HG03064 (cell line): Measurements from ENCODE around the gene IGFBP4.

Source experiments
- ATAC-seq: cut with Tn5 transposase; IDR thresholded peaks from one replicate; pipeline ENCODE4 v1.9.1; 2021; ENCODE audit warnings: low read depth; ENCODE audit not compliant: unreplicated experiment

The IGFBP4 gene

DNA sequence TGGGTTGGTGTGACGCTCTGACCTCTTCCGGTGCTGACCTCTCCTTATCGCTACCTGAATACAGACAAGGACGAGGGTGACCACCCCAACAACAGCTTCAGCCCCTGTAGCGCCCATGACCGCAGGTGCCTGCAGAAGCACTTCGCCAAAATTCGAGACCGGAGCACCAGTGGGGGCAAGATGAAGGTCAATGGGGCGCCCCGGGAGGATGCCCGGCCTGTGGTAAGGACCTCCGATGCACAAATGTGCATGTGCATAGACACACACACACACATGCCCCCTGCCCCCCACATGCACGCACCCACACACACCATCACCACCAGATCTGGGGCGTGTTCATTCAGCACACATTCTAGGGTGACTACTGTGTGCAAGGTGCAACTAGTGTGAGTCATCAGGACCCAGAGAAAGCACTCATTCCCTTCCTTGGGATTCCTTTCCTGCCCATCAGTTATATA lies 9.7 kb downstream of the IGFBP4 start:
- no peak for ATAC-seq

DNA sequence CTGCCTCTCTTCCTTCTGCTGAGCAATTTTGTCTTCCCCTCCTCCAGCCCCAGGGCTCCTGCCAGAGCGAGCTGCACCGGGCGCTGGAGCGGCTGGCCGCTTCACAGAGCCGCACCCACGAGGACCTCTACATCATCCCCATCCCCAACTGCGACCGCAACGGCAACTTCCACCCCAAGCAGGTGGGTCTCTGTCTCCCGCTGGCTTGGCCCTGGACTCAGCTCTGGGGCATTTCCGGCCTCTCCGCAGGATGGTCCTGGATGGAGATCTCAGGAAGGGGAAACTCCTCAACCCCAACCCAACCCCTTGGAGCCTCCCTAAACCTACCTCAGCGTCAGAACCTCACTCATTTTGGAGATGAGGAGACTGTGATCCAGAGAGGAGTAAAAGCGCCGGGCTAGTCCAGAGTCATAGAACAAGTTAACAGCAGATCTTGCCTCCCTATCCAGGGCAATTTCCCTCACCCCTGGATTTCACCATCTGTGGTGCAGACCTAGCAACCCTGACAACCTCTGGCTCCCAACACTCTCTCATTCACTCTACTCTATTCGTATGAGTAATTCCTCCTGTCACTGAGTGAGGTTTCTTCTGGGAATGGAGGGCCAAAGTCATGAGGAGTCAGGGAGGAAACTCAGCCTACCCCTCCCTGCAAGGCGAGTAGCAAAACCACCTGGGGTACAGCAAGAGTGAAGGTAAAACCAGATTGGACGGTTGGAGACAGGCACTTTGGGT lies 10.8 kb downstream of the IGFBP4 start:
- no peak for ATAC-seq

DNA sequence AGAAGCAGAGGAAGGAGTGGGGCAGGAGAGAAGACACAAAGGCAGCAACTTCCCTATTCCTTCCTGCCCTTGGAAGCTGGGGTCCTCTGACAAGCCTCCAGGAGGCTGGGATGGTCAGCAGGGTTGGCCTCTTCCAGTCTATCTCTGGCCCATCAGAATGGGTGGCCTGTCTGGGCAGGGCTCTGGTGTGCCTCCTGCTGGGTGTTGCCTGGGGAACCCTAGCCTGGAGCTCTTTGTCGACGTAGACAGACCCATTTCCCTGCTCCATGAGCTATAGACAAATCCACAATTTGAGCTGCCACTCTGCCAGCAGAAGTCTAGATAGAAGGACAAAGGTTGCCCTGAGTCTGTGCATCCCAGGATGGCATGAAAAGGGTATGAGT lies 11.4 kb downstream of the IGFBP4 start:
- ATAC-seq, result no peak

DNA sequence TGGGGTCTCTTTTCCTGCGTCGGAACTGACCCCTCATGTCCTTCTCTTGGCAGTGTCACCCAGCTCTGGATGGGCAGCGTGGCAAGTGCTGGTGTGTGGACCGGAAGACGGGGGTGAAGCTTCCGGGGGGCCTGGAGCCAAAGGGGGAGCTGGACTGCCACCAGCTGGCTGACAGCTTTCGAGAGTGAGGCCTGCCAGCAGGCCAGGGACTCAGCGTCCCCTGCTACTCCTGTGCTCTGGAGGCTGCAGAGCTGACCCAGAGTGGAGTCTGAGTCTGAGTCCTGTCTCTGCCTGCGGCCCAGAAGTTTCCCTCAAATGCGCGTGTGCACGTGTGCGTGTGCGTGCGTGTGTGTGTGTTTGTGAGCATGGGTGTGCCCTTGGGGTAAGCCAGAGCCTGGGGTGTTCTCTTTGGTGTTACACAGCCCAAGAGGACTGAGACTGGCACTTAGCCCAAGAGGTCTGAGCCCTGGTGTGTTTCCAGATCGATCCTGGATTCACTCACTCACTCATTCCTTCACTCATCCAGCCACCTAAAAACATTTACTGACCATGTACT lies 13.2 kb downstream of the IGFBP4 start:
- ATAC-seq, result no peak

DNA sequence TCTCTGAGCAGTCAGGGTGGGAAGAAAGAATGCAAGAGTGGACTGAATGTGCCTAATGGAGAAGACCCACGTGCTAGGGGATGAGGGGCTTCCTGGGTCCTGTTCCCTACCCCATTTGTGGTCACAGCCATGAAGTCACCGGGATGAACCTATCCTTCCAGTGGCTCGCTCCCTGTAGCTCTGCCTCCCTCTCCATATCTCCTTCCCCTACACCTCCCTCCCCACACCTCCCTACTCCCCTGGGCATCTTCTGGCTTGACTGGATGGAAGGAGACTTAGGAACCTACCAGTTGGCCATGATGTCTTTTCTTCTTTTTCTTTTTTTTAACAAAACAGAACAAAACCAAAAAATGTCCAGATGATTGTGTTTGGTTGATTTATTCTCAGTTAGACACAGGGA lies 14.1 kb downstream of the IGFBP4 start:
- no peak for ATAC-seq

DNA sequence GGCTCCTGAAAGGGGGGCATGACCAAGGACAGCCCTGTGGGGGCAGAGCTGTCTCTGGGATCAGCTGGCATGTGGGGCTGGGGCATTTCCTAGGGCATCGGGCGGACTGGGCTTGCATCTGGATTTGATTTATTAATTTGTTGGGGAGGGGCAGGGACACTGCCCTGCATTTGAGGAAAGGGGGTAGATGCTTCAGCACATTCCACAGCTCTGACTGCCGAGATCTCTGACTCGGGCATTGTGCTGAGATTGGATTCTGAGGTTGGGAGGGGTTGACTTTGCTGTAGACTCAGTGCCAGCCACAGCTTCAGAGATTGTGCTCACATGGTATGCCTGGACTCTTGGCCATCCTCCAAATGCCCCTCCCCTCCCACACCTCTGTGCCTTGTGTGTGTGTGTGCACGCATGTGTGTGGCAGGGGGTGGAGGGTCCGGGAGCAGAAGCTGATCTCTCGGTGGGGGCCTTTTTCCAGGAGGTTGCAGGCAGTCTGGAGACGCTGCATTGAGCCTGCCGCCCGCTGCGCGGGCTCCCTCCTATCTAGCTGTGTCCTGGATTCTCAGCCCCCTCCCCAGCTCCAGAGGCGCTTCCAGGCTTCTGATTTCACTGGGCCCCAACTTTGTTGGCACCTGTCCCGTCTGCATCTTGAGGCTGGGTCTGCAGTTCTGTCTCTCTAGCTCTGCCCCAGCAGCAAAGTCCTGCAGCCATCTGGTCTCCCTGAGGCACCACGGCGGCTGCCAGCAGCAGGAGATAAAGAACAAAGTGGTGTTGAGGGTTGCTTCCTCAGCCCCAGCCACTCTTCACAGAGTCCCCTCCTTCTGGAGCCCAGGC lies 14.9 kb downstream of the IGFBP4 start:
- no peak for ATAC-seq

DNA sequence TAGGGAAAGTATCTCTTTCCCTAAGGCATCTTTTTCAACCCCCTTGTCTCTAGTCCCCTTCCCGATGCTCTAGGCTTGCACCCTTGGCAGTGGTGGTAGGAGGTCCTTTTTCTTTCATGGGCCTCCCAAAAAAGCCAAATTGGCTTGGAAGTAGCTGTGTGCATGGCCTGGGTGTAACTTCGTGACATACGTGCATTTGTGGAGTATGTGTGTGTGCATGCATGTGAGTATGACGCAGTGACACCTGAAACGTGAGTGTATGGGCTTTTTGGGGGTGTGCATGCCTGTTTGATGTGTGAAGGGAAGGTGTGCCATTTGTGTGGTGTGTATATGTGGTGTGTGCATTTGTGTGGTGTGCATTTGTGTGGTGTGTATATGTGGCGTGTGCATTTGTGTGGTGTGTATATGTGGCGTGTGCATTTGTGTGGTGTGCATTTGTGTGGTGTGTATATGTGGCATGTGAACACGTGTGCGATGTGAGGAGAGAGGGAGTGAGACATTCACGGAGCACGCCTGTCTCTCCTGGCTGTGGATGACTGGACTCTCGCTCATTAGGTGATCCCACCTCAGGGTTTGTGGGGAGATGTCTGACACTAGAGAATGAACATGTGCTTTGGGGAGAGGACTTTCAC lies 15.7 kb downstream of the IGFBP4 start:
- no peak for ATAC-seq

DNA sequence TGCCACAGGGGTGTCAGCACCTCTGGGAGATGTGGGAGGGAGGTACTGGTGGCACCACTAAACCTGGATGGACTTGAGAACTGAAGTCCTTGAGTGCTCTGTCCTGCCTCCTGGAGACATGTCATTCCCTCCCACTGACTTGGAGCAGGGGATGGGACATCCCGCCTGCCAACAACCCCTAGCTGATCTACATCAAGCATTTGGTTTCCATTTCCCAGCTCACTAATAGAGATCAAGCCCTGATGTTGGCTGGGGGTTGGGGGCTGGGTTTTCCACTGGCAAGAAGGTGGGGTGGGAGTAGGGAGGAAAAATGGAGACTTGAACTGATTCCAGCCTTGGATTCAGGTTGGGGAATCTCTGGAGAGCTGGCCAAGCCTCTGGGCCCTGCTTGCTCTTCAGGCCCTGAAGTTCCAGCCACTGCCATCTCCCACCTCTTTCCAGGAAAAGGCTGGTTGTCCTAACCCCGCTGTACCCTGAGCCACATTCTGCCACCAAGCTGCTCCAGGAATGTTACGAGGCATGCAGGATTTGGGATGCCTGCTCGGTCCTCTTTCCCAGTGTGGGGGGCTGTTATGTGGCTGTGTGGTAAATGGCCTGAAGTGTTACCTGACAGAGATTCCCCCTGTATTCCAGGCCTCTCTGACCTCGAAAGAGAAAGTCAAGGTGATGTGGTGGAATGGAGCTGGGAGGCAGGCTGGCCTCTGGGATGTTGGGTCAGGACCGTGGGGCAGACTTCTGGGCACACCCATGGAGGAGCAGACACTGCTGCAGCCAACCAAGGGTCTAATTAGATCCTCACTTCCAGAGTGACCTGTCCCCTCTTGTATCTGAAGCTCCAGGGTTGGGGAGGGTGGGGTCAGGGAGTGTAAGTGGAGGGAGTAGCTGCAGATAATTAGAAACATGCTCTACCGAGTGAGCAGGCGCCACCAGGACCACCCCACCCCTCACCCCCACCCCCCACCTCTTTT lies 16.7 kb downstream of the IGFBP4 start:
- ATAC-seq, result no peak

DNA sequence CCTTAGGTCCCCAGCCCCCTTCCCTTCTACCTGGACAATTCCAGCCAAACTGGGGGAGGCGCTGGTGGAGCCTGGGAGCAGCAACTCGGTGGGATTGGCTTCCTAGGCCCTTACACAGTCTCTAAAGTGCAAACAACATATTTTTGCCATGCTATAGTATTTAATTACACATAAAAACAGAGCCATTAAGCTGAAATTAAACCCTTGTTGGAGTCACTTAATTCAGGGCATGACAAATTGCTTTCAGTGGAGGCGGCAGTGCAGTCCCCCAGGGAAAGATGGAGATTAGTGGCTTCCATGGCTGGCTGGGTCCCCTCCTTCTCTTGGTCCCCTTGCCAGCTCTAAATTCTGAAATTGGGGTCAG lies 17.3 kb downstream of the IGFBP4 start:
- ATAC-seq, result no peak

DNA sequence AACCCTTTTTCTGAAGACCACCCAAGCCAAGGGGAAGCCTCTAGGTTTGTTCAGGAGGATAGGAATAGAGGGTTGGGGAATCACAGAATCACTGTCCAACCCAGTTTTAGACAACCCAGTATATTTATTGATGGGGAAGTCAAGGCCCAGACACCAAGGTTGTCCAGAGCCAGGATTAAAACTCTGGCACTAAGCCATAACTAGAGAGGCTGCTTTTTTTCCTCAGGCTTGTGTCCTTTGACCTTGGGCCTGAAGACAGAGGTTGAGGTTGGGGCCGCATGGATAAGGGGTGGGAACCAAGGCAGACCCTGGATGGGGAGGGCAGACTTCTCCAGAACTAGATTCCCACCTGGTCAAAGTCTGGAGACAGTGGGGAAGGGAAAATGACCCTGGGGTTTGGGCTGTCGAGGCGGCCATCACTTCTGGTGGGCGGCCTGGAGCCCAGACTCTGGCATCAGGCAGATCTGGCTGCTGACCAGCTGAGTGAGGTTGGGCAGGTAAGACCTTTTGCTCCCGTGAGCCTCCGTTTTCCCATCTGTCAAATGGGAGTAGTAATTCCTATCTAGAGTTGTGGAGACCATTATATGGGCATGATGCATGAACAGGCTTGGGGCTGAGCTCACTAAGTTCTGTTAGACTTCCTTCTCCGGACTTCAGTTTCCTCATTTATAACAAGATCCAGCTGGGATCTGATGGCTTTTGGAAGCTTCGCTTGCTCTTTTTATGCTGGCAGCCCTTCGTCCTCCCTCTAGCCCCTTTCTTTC lies 17.9 kb downstream of the IGFBP4 start:
- ATAC-seq, result no peak

DNA sequence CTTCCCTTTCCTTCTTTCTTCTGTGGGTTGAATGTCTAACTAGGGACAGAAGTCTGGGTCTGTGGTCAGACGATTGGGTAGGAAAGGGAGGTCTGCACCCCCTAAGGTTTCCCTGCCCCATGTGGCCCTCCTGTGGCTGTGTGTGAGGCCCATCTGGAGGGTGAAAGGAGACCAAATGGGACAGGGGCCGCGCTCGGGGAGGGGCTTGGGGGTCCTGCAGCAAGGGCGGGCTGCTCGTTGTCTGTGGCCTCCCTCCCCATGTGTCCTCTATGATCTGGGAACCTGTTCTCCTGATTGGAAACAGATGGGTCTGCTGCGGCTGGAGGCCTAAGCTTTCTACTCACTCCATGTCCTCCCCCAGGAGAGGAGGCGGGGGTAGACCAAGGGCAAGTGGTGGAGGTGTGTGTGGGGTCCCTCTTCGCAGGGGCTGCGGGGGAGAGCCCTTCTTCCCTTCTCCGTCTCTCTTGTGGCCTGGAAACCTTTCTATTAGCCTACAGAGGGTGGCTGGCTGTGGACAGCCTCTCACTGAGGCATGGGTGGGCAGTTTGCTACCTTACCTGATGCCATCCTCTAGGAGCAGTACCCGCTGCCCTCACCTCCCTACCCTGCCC lies 18.6 kb downstream of the IGFBP4 start:
- ATAC-seq, result no peak

DNA sequence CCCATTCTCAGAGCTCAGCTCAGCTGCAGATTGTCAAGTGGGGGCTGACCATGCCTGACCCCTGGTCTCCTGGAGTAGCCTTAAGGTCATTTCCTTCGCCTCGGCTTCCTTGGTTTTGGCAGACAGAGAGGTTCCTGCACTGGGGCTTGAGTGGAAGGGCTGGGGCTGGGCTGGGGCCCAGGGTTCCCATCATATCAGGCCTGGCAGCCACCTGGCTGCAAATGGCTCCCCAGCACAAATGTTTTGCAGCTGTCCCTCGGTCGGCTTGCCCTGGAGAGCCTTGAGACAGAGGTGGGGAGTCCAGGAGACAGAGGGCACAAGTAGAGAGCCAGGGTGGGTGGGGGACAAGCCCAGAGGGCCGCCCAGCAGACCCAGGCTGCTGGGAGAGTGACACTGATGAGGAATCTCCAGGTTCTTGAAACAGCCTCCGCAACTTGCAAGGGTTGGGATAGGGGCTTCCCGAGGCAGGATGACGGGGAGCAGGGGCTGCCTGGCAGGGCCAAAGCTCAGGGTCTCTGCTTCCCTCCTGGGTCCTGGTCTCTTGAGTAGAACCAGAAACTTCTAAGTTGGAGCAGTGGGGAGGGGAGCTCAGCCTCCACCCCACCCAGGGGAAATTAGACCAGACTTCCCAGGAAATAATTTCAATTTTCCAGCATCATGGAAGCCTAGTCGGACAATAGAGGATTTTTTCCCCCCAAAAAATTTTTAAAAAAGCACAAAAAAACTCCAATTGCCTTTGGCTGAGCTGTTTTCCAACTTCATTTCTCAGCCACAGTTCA lies 19.3 kb downstream of the IGFBP4 start:
- ATAC-seq, result no peak

DNA sequence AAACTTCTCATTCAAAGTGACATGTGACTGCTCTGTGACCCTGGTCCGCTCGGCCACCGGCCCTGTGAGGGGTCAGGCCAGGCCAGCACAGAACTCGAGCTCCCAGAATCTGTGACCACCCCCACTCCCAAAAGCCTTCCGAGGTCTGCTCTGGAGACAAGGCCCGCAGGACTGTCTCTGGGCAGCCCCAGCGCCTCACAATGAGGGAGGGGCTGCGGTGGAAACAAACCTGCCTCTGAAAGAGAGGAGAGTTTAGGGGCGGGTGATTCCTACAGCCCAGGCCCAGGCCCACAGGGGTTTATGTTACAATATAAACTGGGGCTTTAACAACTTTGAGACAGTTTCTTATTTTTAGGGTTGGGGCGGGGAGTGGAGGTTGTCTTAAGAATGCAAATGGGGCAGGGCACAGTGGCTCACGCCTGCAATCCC lies 19.9 kb downstream of the IGFBP4 start:
- ATAC-seq, result no peak

DNA sequence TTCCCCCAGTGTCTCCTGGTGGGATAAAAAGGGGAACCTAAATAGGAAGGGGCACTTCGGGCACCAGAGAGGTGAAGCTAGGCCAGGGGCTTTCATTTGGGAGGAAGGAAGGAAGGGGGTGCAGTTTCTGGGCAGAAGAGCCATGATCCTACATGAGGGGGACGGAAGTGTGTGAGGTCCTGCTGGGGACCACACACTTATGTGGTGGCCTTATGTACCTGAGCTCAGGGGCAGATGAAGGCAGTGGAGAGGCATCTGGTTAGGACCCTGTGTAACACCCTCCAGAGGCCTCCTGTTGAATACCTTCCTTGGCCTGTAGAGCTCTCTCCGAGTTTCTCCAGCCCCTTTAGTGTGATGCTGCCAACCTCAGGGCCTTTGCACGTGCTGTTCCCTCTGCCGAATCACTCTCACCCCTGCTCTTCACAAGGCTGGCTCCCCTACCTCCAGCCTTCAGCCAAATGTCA lies 21.2 kb downstream of the IGFBP4 start:
- ATAC-seq, result no peak

DNA sequence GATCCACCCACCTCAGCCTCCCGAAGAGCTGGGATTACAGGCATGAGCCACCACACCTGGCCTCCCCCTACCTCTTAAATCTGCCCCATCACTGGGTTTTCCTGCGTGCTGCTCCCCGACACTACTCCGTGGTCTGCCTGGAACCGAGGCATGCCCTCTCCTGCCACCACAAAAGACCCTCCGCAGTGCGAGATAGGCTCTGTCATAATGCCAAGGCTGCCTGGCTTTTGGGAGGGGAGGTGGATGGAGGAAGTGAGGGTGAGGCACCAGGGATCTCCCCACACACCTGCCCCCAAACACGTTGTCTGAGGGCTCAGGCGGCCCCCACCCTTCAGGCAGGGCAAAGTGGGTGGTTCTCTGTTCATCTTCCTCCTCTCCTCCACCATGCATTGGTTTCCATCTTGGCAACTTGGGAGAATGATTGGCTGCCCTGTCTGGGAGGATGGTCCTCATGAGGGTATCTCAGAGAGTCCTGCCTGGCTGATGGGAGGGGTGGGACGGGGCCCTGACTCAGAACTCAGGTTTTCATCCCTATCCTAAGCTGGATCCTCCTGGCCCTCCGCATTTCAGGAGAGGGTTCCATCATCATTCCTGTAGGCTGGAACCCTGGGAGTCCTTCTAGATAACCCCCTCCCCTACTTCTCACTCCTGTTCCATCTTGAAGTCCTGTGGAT lies 23.2 kb downstream of the IGFBP4 start:
- no peak for ATAC-seq

DNA sequence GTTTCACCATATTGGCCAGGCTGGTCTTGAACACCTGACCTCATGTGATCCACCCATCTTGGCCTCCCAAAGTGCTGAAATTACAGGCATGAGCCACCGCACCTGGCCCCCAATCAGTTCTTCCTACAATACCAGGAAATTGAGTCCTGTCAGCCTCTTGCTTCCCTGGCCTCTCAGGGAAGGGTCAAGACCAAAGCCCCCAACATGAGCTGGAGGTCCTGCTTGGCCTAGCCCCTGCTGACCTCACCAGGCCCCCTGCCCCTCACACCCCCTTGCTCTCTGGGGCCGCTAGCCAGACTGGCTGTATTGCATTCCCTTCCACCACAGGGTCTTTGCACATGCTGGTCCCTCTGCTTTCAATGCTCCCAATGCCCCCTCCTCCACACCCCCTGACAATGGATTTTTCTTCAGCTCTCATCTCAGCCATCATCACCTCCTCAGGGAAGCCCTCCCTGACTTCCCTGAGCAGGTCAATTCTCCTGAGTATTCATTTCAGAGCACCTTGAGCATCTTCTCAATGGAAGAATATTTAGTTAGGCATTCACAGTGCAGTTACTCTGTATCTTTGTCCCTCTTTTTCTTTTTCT lies 24.1 kb downstream of the IGFBP4 start:
- no peak for ATAC-seq

DNA sequence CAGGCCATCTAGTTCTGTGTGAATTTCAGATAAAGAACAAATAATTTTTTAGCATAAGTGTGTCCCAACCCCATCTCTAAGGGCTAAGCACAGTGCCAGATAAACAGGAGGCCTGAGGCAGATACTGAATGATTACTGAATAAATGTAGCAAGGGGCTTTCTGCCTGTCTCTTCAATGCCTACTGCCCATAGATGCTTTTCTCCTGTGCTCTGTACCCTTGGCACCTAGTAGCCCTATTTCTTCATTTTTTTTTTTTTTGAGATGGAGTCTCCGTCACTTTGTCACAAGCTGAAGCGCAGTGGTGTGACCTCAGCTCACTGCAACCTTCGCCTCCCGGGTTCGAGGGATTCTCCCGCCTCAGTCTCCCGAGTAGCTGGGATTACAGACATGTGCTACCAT lies 25.3 kb downstream of the IGFBP4 start:
- no peak for ATAC-seq
